HG03103 (cell line): ENCODE results near the gene CACNA1E.

Experiments used
- ATAC-seq: cut with Tn5 transposase; IDR thresholded peaks from one replicate; pipeline ENCODE4 v1.9.1; 2021; ENCODE audit warnings: low read depth; ENCODE audit not compliant: unreplicated experiment

The CACNA1E gene

GRCh38 chr1:181855380-181855779 is 372.1 kb downstream of the CACNA1E start:
- no peak for ATAC-seq
